HL-60 (cell line): ENCODE results near the gene SVIL.

Experiments
- CTCF ChIP-seq: IDR thresholded peaks from one replicate; pipeline ENCODE4 v1.5.1; 2011; ENCODE audit warnings: low read length, control low read depth, inconsistent platforms; ENCODE audit not compliant: insufficient read depth
- POLR2AphosphoS5 ChIP-seq: IDR thresholded peaks from 2 replicates; pipeline ENCODE4 v1.6.1; 2012; ENCODE audit warnings: low read depth

- no peak for TF ChIP-seq CTCF
- TF ChIP-seq POLR2AphosphoS5, result no peak
These were observed 164.4 kb downstream of the SVIL start for GRCh38 chr10:29470355-29470705.
